Measurements from ENCODE around the gene A3GALT2.

Gene A3GALT2

GRCh38 chr1:33353531-33353930 is 32.6 kb upstream of the A3GALT2 start:
- ChIA-PET POLR2A (ENCODE audit: low non-redundant PET) (no interaction called here), CTCF (no interaction called here)
- no peak for DNase-seq (ENCODE audit: low spot score)
- TF ChIP-seq, protein P1, sequence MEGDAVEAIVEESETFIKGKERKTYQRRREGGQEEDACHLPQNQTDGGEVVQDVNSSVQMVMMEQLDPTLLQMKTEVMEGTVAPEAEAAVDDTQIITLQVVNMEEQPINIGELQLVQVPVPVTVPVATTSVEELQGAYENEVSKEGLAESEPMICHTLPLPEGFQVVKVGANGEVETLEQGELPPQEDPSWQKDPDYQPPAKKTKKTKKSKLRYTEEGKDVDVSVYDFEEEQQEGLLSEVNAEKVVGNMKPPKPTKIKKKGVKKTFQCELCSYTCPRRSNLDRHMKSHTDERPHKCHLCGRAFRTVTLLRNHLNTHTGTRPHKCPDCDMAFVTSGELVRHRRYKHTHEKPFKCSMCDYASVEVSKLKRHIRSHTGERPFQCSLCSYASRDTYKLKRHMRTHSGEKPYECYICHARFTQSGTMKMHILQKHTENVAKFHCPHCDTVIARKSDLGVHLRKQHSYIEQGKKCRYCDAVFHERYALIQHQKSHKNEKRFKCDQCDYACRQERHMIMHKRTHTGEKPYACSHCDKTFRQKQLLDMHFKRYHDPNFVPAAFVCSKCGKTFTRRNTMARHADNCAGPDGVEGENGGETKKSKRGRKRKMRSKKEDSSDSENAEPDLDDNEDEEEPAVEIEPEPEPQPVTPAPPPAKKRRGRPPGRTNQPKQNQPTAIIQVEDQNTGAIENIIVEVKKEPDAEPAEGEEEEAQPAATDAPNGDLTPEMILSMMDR (conservative IDR thresholded peaks at IDR 0.05; ENCODE audit: low read depth) = no peak
- no peak overlapping the region for H3K27ac ChIP-seq

- no peak overlapping the region for H3K27ac ChIP-seq
- POLR2A ChIA-PET (ENCODE audit: low non-redundant PET) = interaction anchor here (0.7 kb wide), 1 partner anchor 119 kb away, joined by 3 read pairs; no protein-coding TSS in a partner anchor
- CTCF ChIA-PET = interaction anchor here (0.6 to 0.7 kb wide), 2 partner anchors 12 to 771 kb away, joined by 3 read pairs; no protein-coding TSS in a partner anchor
These were observed 30.4 kb upstream of the A3GALT2 start for GRCh38 chr1:33351281-33351660.

DNA sequence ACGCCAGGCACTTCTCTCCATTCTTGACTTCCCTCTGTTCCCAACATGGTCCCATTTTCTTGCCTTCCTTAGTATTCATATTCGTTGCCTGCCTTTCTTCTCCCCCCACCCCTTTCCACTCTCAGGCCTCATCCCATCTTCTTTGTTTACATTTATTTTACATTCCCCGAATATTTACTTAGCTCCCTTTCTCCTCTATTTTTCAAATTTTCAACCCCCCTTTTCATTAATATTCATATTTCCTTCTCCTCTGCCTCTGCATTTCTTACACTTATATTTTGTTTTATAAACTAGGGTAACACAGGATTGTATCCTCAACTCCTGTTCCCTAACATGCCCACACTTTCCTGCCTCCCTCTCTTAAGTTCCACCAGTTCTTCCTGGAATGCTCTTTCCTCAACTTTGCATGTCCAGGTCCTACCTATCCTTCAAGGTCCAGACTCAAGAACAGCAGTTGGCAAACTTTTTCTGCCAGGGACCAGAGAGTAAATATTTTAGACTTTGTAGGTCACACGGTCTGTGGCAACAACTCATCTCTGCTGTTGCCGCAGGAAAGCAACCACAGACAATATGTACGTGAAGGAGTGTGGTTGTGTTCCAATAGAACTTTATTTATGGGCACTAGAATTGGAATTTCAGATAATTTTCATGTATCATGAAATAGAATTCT is 29.8 kb upstream of the A3GALT2 start:
- peak overlapping the region; percentile 92 for H3K27ac ChIP-seq
- POLR2A ChIA-PET (ENCODE audit: low non-redundant PET) = interaction anchor here (0.7 kb wide), 2 partner anchors 120 to 262 kb away, joined by 3 to 5 read pairs; no protein-coding TSS in a partner anchor

More at GRCh38 chr1:33351281-33351660, 30.4 kb upstream of the A3GALT2 start:
- no peak for DNase-seq (ENCODE audit: low spot score)
- TF ChIP-seq, protein P1 (conservative IDR thresholded peaks at IDR 0.05; ENCODE audit: low read depth) = no peak

GRCh38 chr1:33349778-33350610 is 29.1 kb upstream of the A3GALT2 start:
- TF ChIP-seq, protein P1 (conservative IDR thresholded peaks at IDR 0.05; ENCODE audit: low read depth) = no peak
- POLR2A ChIA-PET (ENCODE audit: low non-redundant PET) = interaction anchor here (0.6 to 0.8 kb wide), 4 partner anchors 15 to 262 kb away, joined by 3 to 5 read pairs (median 3); no protein-coding TSS in a partner anchor
- CTCF ChIA-PET = interaction anchor here (0.6 to 1.1 kb wide), 2 partner anchors 55 to 166 kb away, joined by 3 to 5 read pairs; no protein-coding TSS in a partner anchor
- peak; percentile 89 for DNase-seq (ENCODE audit: low spot score)
- peak overlapping the region; percentile 92 for H3K27ac ChIP-seq

More for the DNA sequence above, 29.8 kb upstream of the A3GALT2 start:
- CTCF ChIA-PET = interaction anchor here (0.6 to 1.1 kb wide), 3 partner anchors 11 to 167 kb away, joined by 3 to 5 read pairs (median 3); no protein-coding TSS in a partner anchor
- DNase-seq (ENCODE audit: low spot score) = no peak
- TF ChIP-seq, protein P1 (conservative IDR thresholded peaks at IDR 0.05; ENCODE audit: low read depth) = no peak

- TF ChIP-seq, protein P1 (conservative IDR thresholded peaks at IDR 0.05; ENCODE audit: low read depth) = no peak
- peak overlapping the region; percentile 92 for H3K27ac ChIP-seq
- no peak for DNase-seq (ENCODE audit: low spot score)
- ChIA-PET CTCF (no interaction called here), POLR2A (ENCODE audit: low non-redundant PET) (interaction anchor here (0.6 kb wide), 2 partner anchors 83 to 120 kb away, joined by 3 read pairs; no protein-coding TSS in a partner anchor)
These were observed 28.3 kb upstream of the A3GALT2 start for GRCh38 chr1:33349081-33349759.

- CTCF ChIA-PET = no interaction called here
These were observed 27.8 kb upstream of the A3GALT2 start for GRCh38 chr1:33348676-33349080.

More at GRCh38 chr1:33348676-33349080, 27.8 kb upstream of the A3GALT2 start:
- peak overlapping the region; percentile 92 for H3K27ac ChIP-seq
- no peak for DNase-seq (ENCODE audit: low spot score)
- TF ChIP-seq, protein P1 (conservative IDR thresholded peaks at IDR 0.05; ENCODE audit: low read depth) = no peak
- POLR2A ChIA-PET (ENCODE audit: low non-redundant PET) = interaction anchor here (0.6 kb wide), 1 partner anchor 119 kb away, joined by 3 read pairs; no protein-coding TSS in a partner anchor

Measured in RWPE1 (cell line).